Thyroid gland (tissue), 4 donors: Measurements from ENCODE around the gene CCNK. TPM values are rescaled to one million over a fixed set of nuclear protein-coding genes. Genes with fewer than 3 reads are reported as not detected.

Experiments
- DNase-seq, 2 donors: peaks; one replicate each; pipeline ENCODE4 v3.0.0-alpha.2; 2019
- H3K27ac ChIP-seq, 3 donors: fragments of 200-600 bp; sonication (generic); 1 replicate in 2 of 3; 2 replicates in 1 of 3; pipeline ENCODE4 v1.5.1; 2016 to 2019; ENCODE audit warnings: mild to moderate bottlenecking in 1 of 3, moderate library complexity in 1 of 3
- H3K27me3 ChIP-seq: fragments of 200-600 bp; sonication (generic); one replicate; pipeline ENCODE4 v1.5.1; 2019
- H3K36me3 ChIP-seq, 2 donors: fragments of 200-600 bp; sonication (generic); one replicate each; pipeline ENCODE4 v1.5.1; 2016 to 2019
- H3K4me1 ChIP-seq, 2 donors: fragments of 200-600 bp; sonication (generic); one replicate each; pipeline ENCODE4 v1.5.1; 2017 to 2019
- H3K4me3 ChIP-seq, 3 donors: fragments of 200-600 bp; sonication (generic); replicated peaks in 1 of 3; 1 replicate in 2 of 3; 2 replicates in 1 of 3; pipeline ENCODE4 v1.5.1; 2016; ENCODE audit warnings: mild to moderate bottlenecking in 1 of 3
- H3K9me3 ChIP-seq: fragments of 200-600 bp; sonication (generic); one replicate; pipeline ENCODE4 v1.5.1; 2017
- CTCF ChIP-seq, 6 experiments: fragments of 200-600 bp in 3 of 6; fragments of 450-650 bp in 3 of 6; sonication (generic) in 3 of 6; IDR thresholded peaks; one replicate each; pipeline ENCODE4 v1.5.1; 2016 to 2019; ENCODE audit warnings: antibody characterized with exemption in 6 of 6, mild to moderate bottlenecking in 2 of 6, inconsistent platforms in 1 of 6, moderate library complexity in 1 of 6
- POLR2A ChIP-seq, 2 donors: fragments of 450-650 bp; IDR thresholded peaks; one replicate each; pipeline ENCODE4 v1.6.1; 2017; ENCODE audit warnings: antibody characterized with exemption in 2 of 2, mild to moderate bottlenecking in 2 of 2, moderate library complexity in 1 of 2
- WGBS, 2 donors: methylation state at CpG; one replicate each; pipeline ENCODE4 v1.1.5; 2017; 5-methylcytosine and 5-hydroxymethylcytosine counted together
- intact Hi-C: fragments of 100-400 bp; cut with DNase I; formaldehyde crosslinking; loops from one replicate; pipeline ENCODE4 v1.15.1; 2023
- total RNA-seq, 4 donors: library from RNA; depleted of rRNA; stranded (reverse); fragments of >200 nt; gene quantifications; one replicate each; pipeline ENCODE4 v1.2.3, GENCODE V29; 2016

The CCNK gene
- total RNA-seq, 4 donors from 2014 or later: 14.4 to 36.9 (median 24.4) TPM

GRCh38 chr14:99502989-99503421 lies 21.8 kb downstream of the CCNK start:
- TF ChIP-seq POLR2A (IDR thresholded peaks at IDR 0.05) (no peak), CTCF (IDR thresholded peaks at IDR 0.05) (no peak)
- 79% methylated on average over 13 to 14 of the region's 14 CpGs for WGBS, 2 donors

GRCh38 chr14:99503848-99504453 lies 22.7 kb downstream of the CCNK start:
- Histone ChIP-seq H3K4me3 (no peak overlapping the region), H3K4me1 (no peaks in the 10 kb centered on the region), H3K9me3 (no peaks in the 10 kb centered on the region), H3K27me3 (no peaks in the 10 kb centered on the region), H3K27ac (no peak overlapping the region), H3K36me3 (peaks cover 71 to 80% of the 10 kb centered on the region in 2 donors)
- intact Hi-C loops: no loop called here
- WGBS, 2 donors: 78 to 95% methylated on average over 4 of the region's 4 CpGs
- TF ChIP-seq POLR2A (IDR thresholded peaks at IDR 0.05) (no peak), CTCF (IDR thresholded peaks at IDR 0.05) (no peak)
- DNase-seq: no peak

More at GRCh38 chr14:99502989-99503421, 21.8 kb downstream of the CCNK start:
- no peak for DNase-seq
- H3K4me3 ChIP-seq: no peak overlapping the region
- no peaks in the 10 kb centered on the region for H3K9me3 ChIP-seq
- H3K4me1 ChIP-seq: no peaks in the 10 kb centered on the region
- no peak overlapping the region for H3K27ac ChIP-seq
- H3K36me3 ChIP-seq: peaks cover 61 to 73% of the 10 kb centered on the region in 2 donors
- no peaks in the 10 kb centered on the region for H3K27me3 ChIP-seq
- intact Hi-C loops: no loop called here

GRCh38 chr14:99505089-99505488 lies 23.9 kb downstream of the CCNK start:
- no peaks in the 10 kb centered on the region for H3K4me1 ChIP-seq
- TF ChIP-seq POLR2A (IDR thresholded peaks at IDR 0.05) (no peak), CTCF (IDR thresholded peaks at IDR 0.05) (no peak)
- H3K9me3 ChIP-seq: no peaks in the 10 kb centered on the region
- H3K27ac ChIP-seq: no peak overlapping the region
- peaks cover 75 to 91% of the 10 kb centered on the region in 2 donors for H3K36me3 ChIP-seq
- H3K27me3 ChIP-seq: no peaks in the 10 kb centered on the region
- intact Hi-C loops: no loop called here
- no peak for DNase-seq
- 91% methylated on average over 5 of the region's 5 CpGs for WGBS, 2 donors
- H3K4me3 ChIP-seq: no peak overlapping the region

- H3K4me3 ChIP-seq: no peak overlapping the region
- no peaks in the 10 kb centered on the region for H3K27me3 ChIP-seq
- intact Hi-C loops: no loop called here
- no peak for DNase-seq
- 80 to 82% methylated on average over 6 of the region's 6 CpGs for WGBS, 2 donors
- TF ChIP-seq CTCF (IDR thresholded peaks at IDR 0.05): no peak
- no peak for TF ChIP-seq POLR2A (IDR thresholded peaks at IDR 0.05)
- H3K9me3 ChIP-seq: no peaks in the 10 kb centered on the region
- H3K27ac ChIP-seq: no peak overlapping the region
- H3K4me1 ChIP-seq: no peaks in the 10 kb centered on the region
- peaks cover 68 to 89% of the 10 kb centered on the region in 2 donors for H3K36me3 ChIP-seq
These were observed 25.1 kb downstream of the CCNK start for GRCh38 chr14:99506276-99506675.

GRCh38 chr14:99507860-99508640 lies 26.8 kb downstream of the CCNK start:
- Histone ChIP-seq H3K27me3 (no peaks in the 10 kb centered on the region), H3K27ac (no peak overlapping the region), H3K9me3 (no peaks in the 10 kb centered on the region), H3K36me3 (peaks cover 51 to 76% of the 10 kb centered on the region in 2 donors), H3K4me1 (no peaks in the 10 kb centered on the region), H3K4me3 (no peak overlapping the region)
- intact Hi-C loops: no loop called here
- TF ChIP-seq CTCF (IDR thresholded peaks at IDR 0.05): no peak
- TF ChIP-seq POLR2A (IDR thresholded peaks at IDR 0.05): no peak
- no peak for DNase-seq
- 88 to 97% methylated on average over 10 to 13 of the region's 13 CpGs for WGBS, 2 donors
